AG09319 (cell line): ENCODE measurements around the gene AP1G2.

Experiments used
- DNase-seq: peaks from one replicate; pipeline ENCODE4 v3.0.0-alpha.2; 2010; ENCODE audit warnings: low read depth; ENCODE audit errors: extremely low read depth
- CTCF ChIP-seq: IDR thresholded peaks from 2 replicates; pipeline ENCODE4 v1.5.1; 2011; ENCODE audit warnings: low read depth, mild to moderate bottlenecking, inconsistent platforms, low read length, moderate library complexity

AP1G2 gene

GRCh38 chr14:23528555-23528954 lies 39.0 kb downstream of the AP1G2 start:
- no peak; the same call in 1 of the 2 replicates for TF ChIP-seq CTCF
- no peak for DNase-seq

- no peak for TF ChIP-seq CTCF
These were observed 42.0 kb downstream of the AP1G2 start for GRCh38 chr14:23525611-23526010.

GRCh38 chr14:23524954-23525353 lies 42.6 kb downstream of the AP1G2 start:
- TF ChIP-seq CTCF: no peak
- DNase-seq: no peak

More at GRCh38 chr14:23525611-23526010, 42.0 kb downstream of the AP1G2 start:
- DNase-seq: no peak

GRCh38 chr14:23523229-23524016 lies 44.2 kb downstream of the AP1G2 start:
- DNase-seq: no peak
- no peak for TF ChIP-seq CTCF

- no peak for DNase-seq
- TF ChIP-seq CTCF: no peak
These were observed 44.9 kb downstream of the AP1G2 start for GRCh38 chr14:23522643-23523198.

- no peak for TF ChIP-seq CTCF
- no peak for DNase-seq
These were observed 45.6 kb downstream of the AP1G2 start for GRCh38 chr14:23521785-23522640.
